Measurements from ENCODE around the gene TMEM168. TPM values are rescaled to one million over a fixed set of nuclear protein-coding genes. Genes with fewer than 3 reads are reported as not detected.
"Not testable (repeated sequence)": the region's sequence is repeated elsewhere in the genome, so short reads cannot be mapped to it uniquely, and the experiment has no call there.

Gene TMEM168
- total RNA-seq (26.8 TPM), polyA plus RNA-seq (ENCODE audit: insufficient read depth in 1 of 8, insufficient read length in 8 of 8, low replicate concordance in 1 of 8) (10 to 100 TPM; 22.8 to 35.5 (median 25.7) TPM)
- long read RNA-seq, donor 1, full-length matches to known transcripts, result 1 of 1 reads
- long read RNA-seq, donor 1, partial matches to known transcripts, result 0 of 1 reads
- long read RNA-seq, donor 1, other reads (novel, unspliced or antisense), result 0 of 1 reads
- long read RNA-seq, donor 2, result 0 reads
- long read RNA-seq, donor 3, full-length matches to known transcripts, result 7 of 7 reads
- long read RNA-seq, donor 3, partial matches to known transcripts, result 0 of 7 reads
- long read RNA-seq, donor 3, other reads (novel, unspliced or antisense), result 0 of 7 reads
- long read RNA-seq, donor 4, full-length matches to known transcripts, result 2 of 2 reads
- long read RNA-seq, donor 4, partial matches to known transcripts, result 0 of 2 reads
- long read RNA-seq, donor 4, other reads (novel, unspliced or antisense), result 0 of 2 reads
- long read RNA-seq, donor 5, full-length matches to known transcripts, result 13 of 13 reads
- long read RNA-seq, donor 5, partial matches to known transcripts, result 0 of 13 reads
- long read RNA-seq, donor 5, other reads (novel, unspliced or antisense), result 0 of 13 reads
- long read RNA-seq, donor 6, full-length matches to known transcripts, result 8 of 8 reads
- long read RNA-seq, donor 6, partial matches to known transcripts, result 0 of 8 reads
- long read RNA-seq, donor 6, other reads (novel, unspliced or antisense), result 0 of 8 reads
- long read RNA-seq, donor 7, full-length matches to known transcripts, result 6 of 6 reads
- long read RNA-seq, donor 7, partial matches to known transcripts, result 0 of 6 reads
- long read RNA-seq, donor 7, other reads (novel, unspliced or antisense), result 0 of 6 reads
- long read RNA-seq, donor 8, full-length matches to known transcripts, result 7 of 7 reads
- long read RNA-seq, donor 8, partial matches to known transcripts, result 0 of 7 reads
- long read RNA-seq, donor 8, other reads (novel, unspliced or antisense), result 0 of 7 reads
- long read RNA-seq, donor 9, full-length matches to known transcripts, result 6 of 6 reads
- long read RNA-seq, donor 9, partial matches to known transcripts, result 0 of 6 reads
- long read RNA-seq, donor 9, other reads (novel, unspliced or antisense), result 0 of 6 reads
- long read RNA-seq, donor 10, full-length matches to known transcripts, result 8 of 8 reads
- long read RNA-seq, donor 10, partial matches to known transcripts, result 0 of 8 reads
- long read RNA-seq, donor 10, other reads (novel, unspliced or antisense), result 0 of 8 reads
- long read RNA-seq, donor 11, full-length matches to known transcripts, result 6 of 6 reads
- long read RNA-seq, donor 11, partial matches to known transcripts, result 0 of 6 reads
- long read RNA-seq, donor 11, other reads (novel, unspliced or antisense), result 0 of 6 reads

- WGBS (ENCODE audit: insufficient coverage), result under 1% methylated on average over 66 of the region's 67 CpGs
These were observed at the start of gene TMEM168 for GRCh38 chr7:112789817-112790585. TMEM168 (minus strand) TSS chr7:112790393; CDS start chr7:112784825, 5,568 bp downstream.

GRCh38 chr7:112835928-112836327, 45.7 kb upstream of the TMEM168 start:
- not testable (repeated sequence) for H3K27me3 ChIP-seq (ENCODE audit: control insufficient read depth, insufficient read depth, low read length); H3K27ac ChIP-seq (ENCODE audit: low read length); H3K9me3 ChIP-seq (replicated peaks; ENCODE audit: control insufficient read depth, low read depth, low read length); DNase-seq; H3K36me3 ChIP-seq (ENCODE audit: control insufficient read depth, insufficient read depth, low read length); H3K4me3 ChIP-seq (ENCODE audit: low read length); H3K4me1 ChIP-seq (ENCODE audit: control insufficient read depth, insufficient read depth, low read length)
- 90% methylated on average over 2 of the region's 4 CpGs for WGBS (ENCODE audit: insufficient coverage)

More at GRCh38 chr7:112789817-112790585, at the start of gene TMEM168:
- H3K9me3 ChIP-seq (replicated peaks; ENCODE audit: control insufficient read depth, low read depth, low read length), result no peaks in the 10 kb centered on the region
- no peaks in the 10 kb centered on the region for H3K27me3 ChIP-seq (ENCODE audit: control insufficient read depth, insufficient read depth, low read length)
- peaks cover 6% of the 10 kb centered on the region for H3K4me1 ChIP-seq (ENCODE audit: control insufficient read depth, insufficient read depth, low read length)
- DNase-seq, result peak; percentile 91
- H3K36me3 ChIP-seq (ENCODE audit: control insufficient read depth, insufficient read depth, low read length), result no peaks in the 10 kb centered on the region
- H3K4me3 ChIP-seq (ENCODE audit: low read length), result peak within 1 kb of the TSS; percentile 85
- peak within 1 kb of the TSS; percentile 97 for H3K27ac ChIP-seq (ENCODE audit: low read length)

- no peaks in the 10 kb centered on the region for H3K27me3 ChIP-seq (ENCODE audit: control insufficient read depth, insufficient read depth, low read length)
- no CpG with 5 or more reads among the region's 3 CpGs for WGBS (ENCODE audit: insufficient coverage)
- no peak for DNase-seq
- H3K9me3 ChIP-seq (replicated peaks; ENCODE audit: control insufficient read depth, low read depth, low read length), result peaks cover 7% of the 10 kb centered on the region
- H3K36me3 ChIP-seq (ENCODE audit: control insufficient read depth, insufficient read depth, low read length), result no peaks in the 10 kb centered on the region
- H3K4me1 ChIP-seq (ENCODE audit: control insufficient read depth, insufficient read depth, low read length), result no peaks in the 10 kb centered on the region
- H3K27ac ChIP-seq (ENCODE audit: low read length), result no peak overlapping the region
- no peak overlapping the region for H3K4me3 ChIP-seq (ENCODE audit: low read length)
These were observed 42.9 kb upstream of the TMEM168 start for GRCh38 chr7:112833082-112833481.

- Histone ChIP-seq H3K36me3 (ENCODE audit: control insufficient read depth, insufficient read depth, low read length) (no peaks in the 10 kb centered on the region), H3K27me3 (ENCODE audit: control insufficient read depth, insufficient read depth, low read length) (no peaks in the 10 kb centered on the region), H3K4me3 (ENCODE audit: low read length) (no peak overlapping the region), H3K27ac (ENCODE audit: low read length) (no peak overlapping the region), H3K4me1 (ENCODE audit: control insufficient read depth, insufficient read depth, low read length) (no peaks in the 10 kb centered on the region), H3K9me3 (replicated peaks; ENCODE audit: control insufficient read depth, low read depth, low read length) (peaks cover 13% of the 10 kb centered on the region)
- DNase-seq, result no peak
These were observed 40.6 kb upstream of the TMEM168 start for GRCh38 chr7:112830769-112831168.

GRCh38 chr7:112828696-112829095, 38.5 kb upstream of the TMEM168 start:
- H3K4me3 ChIP-seq (ENCODE audit: low read length), result no peak overlapping the region
- H3K36me3 ChIP-seq (ENCODE audit: control insufficient read depth, insufficient read depth, low read length), result peaks cover 2% of the 10 kb centered on the region
- H3K27ac ChIP-seq (ENCODE audit: low read length), result no peak overlapping the region
- no peaks in the 10 kb centered on the region for H3K27me3 ChIP-seq (ENCODE audit: control insufficient read depth, insufficient read depth, low read length)
- DNase-seq, result no peak
- peaks cover 13% of the 10 kb centered on the region for H3K9me3 ChIP-seq (replicated peaks; ENCODE audit: control insufficient read depth, low read depth, low read length)
- H3K4me1 ChIP-seq (ENCODE audit: control insufficient read depth, insufficient read depth, low read length), result no peaks in the 10 kb centered on the region
- WGBS (ENCODE audit: insufficient coverage), result no CpG with 5 or more reads among the region's 1 CpG

- no peak overlapping the region for H3K27ac ChIP-seq (ENCODE audit: low read length)
These were observed 31.2 kb upstream of the TMEM168 start for GRCh38 chr7:112821345-112821744.

GRCh38 chr7:112819536-112819935, 29.3 kb upstream of the TMEM168 start:
- Histone ChIP-seq H3K9me3 (replicated peaks; ENCODE audit: control insufficient read depth, low read depth, low read length) (no peaks in the 10 kb centered on the region), H3K36me3 (ENCODE audit: control insufficient read depth, insufficient read depth, low read length) (peaks cover 2% of the 10 kb centered on the region), H3K4me1 (ENCODE audit: control insufficient read depth, insufficient read depth, low read length) (no peaks in the 10 kb centered on the region), H3K27me3 (ENCODE audit: control insufficient read depth, insufficient read depth, low read length) (no peaks in the 10 kb centered on the region), H3K4me3 (ENCODE audit: low read length) (no peak overlapping the region), H3K27ac (ENCODE audit: low read length) (no peak overlapping the region)
- DNase-seq, result peak; percentile 48
- no CpG with 5 or more reads among the region's 3 CpGs for WGBS (ENCODE audit: insufficient coverage)

More at GRCh38 chr7:112821345-112821744, 31.2 kb upstream of the TMEM168 start:
- H3K36me3 ChIP-seq (ENCODE audit: control insufficient read depth, insufficient read depth, low read length), result peaks cover 4% of the 10 kb centered on the region
- no peak for DNase-seq
- H3K27me3 ChIP-seq (ENCODE audit: control insufficient read depth, insufficient read depth, low read length), result no peaks in the 10 kb centered on the region
- H3K4me1 ChIP-seq (ENCODE audit: control insufficient read depth, insufficient read depth, low read length), result no peaks in the 10 kb centered on the region
- no peaks in the 10 kb centered on the region for H3K9me3 ChIP-seq (replicated peaks; ENCODE audit: control insufficient read depth, low read depth, low read length)
- H3K4me3 ChIP-seq (ENCODE audit: low read length), result no peak overlapping the region

GRCh38 chr7:112806156-112806555, 16.0 kb upstream of the TMEM168 start:
- H3K27me3 ChIP-seq (ENCODE audit: control insufficient read depth, insufficient read depth, low read length), result no peaks in the 10 kb centered on the region
- WGBS (ENCODE audit: insufficient coverage), result 17% methylated on average over 1 of the region's 4 CpGs
- no peak overlapping the region for H3K4me3 ChIP-seq (ENCODE audit: low read length)
- no peaks in the 10 kb centered on the region for H3K4me1 ChIP-seq (ENCODE audit: control insufficient read depth, insufficient read depth, low read length)
- DNase-seq, result peak; percentile 79
- H3K36me3 ChIP-seq (ENCODE audit: control insufficient read depth, insufficient read depth, low read length), result no peaks in the 10 kb centered on the region
- H3K27ac ChIP-seq (ENCODE audit: low read length), result no peak overlapping the region
- H3K9me3 ChIP-seq (replicated peaks; ENCODE audit: control insufficient read depth, low read depth, low read length), result no peaks in the 10 kb centered on the region

- DNase-seq, result no peak
- Histone ChIP-seq H3K27ac (ENCODE audit: low read length) (no peak overlapping the region), H3K36me3 (ENCODE audit: control insufficient read depth, insufficient read depth, low read length) (no peaks in the 10 kb centered on the region), H3K9me3 (replicated peaks; ENCODE audit: control insufficient read depth, low read depth, low read length) (no peaks in the 10 kb centered on the region), H3K4me1 (ENCODE audit: control insufficient read depth, insufficient read depth, low read length) (peaks cover 4% of the 10 kb centered on the region), H3K27me3 (ENCODE audit: control insufficient read depth, insufficient read depth, low read length) (no peaks in the 10 kb centered on the region), H3K4me3 (ENCODE audit: low read length) (no peak overlapping the region)
- 90% methylated on average over 3 of the region's 3 CpGs for WGBS (ENCODE audit: insufficient coverage)
These were observed 12.2 kb upstream of the TMEM168 start for GRCh38 chr7:112802406-112802805.
